Stomach (tissue), 9 donors: Measurements from ENCODE around the gene ARHGAP29. TPM values are rescaled to one million over a fixed set of nuclear protein-coding genes. Genes with fewer than 3 reads are reported as not detected.

Source experiments
- DNase-seq, 2 donors: peaks; one replicate each; pipeline versions ENCODE4 v3.0.0 to v3.0.0-alpha.2; 2013 to 2019
- H3K27ac ChIP-seq, 5 donors: fragments of 200-600 bp in 4 of 5; sonication (generic) in 4 of 5; one replicate each; pipeline ENCODE4 v1.5.1; 2013 to 2019; ENCODE audit warnings: mild to moderate bottlenecking in 1 of 5, moderate library complexity in 1 of 5
- H3K27me3 ChIP-seq, 3 donors: fragments of 200-600 bp; sonication (generic); one replicate each; pipeline ENCODE4 v1.5.1; 2017 to 2019; ENCODE audit warnings: mixed run types in 1 of 3
- H3K36me3 ChIP-seq, 4 donors: fragments of 200-600 bp; sonication (generic); 1 replicate in 3 of 4; 2 replicates in 1 of 4; pipeline ENCODE4 v1.5.1; 2016 to 2019
- H3K4me1 ChIP-seq, 4 donors: fragments of 200-600 bp; sonication (generic); one replicate each; pipeline ENCODE4 v1.5.1; 2016 to 2019
- H3K4me3 ChIP-seq, 4 donors: fragments of 200-600 bp; sonication (generic) in 3 of 4; one replicate each; pipeline ENCODE4 v1.5.1; 2016 to 2019; ENCODE audit warnings: mild to moderate bottlenecking in 1 of 4
- H3K9me3 ChIP-seq, 4 donors: fragments of 200-600 bp; sonication (generic); one replicate each; pipeline ENCODE4 v1.5.1; 2016 to 2019
- EP300 ChIP-seq: sonication (generic); formaldehyde crosslinking; IDR thresholded peaks from one replicate; pipeline ENCODE4 v1.6.1; 2017; ENCODE audit warnings: antibody characterized with exemption
- POLR2A ChIP-seq, 4 donors: fragments of 450-650 bp; IDR thresholded peaks; one replicate each; pipeline ENCODE4 v1.6.1; 2016; ENCODE audit warnings: antibody characterized with exemption in 4 of 4, control low read depth in 2 of 4, mild to moderate bottlenecking in 1 of 4, moderate library complexity in 1 of 4
- POLR2AphosphoS5 ChIP-seq, 3 donors: sonication (generic); formaldehyde crosslinking; IDR thresholded peaks; one replicate each; pipeline ENCODE4 v1.6.1; 2016; ENCODE audit warnings: antibody characterized with exemption in 3 of 3
- WGBS, 5 donors: extraction: QIAGEN DNeasy Blood & Tissue Kit in 3 of 5; methylation state at CpG; one replicate each; pipeline versions ENCODE4 v1.1.5 to v1.1.7; 2013 to 2018; 5-methylcytosine and 5-hydroxymethylcytosine counted together
- intact Hi-C: fragments of 100-400 bp; cut with DNase I; formaldehyde crosslinking; loops from one replicate; pipeline ENCODE4 v1.15.1; 2023; ENCODE audit warnings: low total_unique reads
- polyA plus RNA-seq, 3 donors: library from polyadenylated mRNA; stranded (reverse); fragments of 200-250 nt; gene quantifications; one replicate each; pipeline ENCODE4 v1.2.3, GENCODE V29; 2013
- total RNA-seq, 5 donors: library from RNA; depleted of rRNA; stranded (reverse); fragments of >200 nt; gene quantifications; one replicate each; pipeline versions ENCODE4 v1.1.0 to v1.2.3, GENCODE V29; 2014 to 2016
- TF ChIP-seq, protein P1 (sequence below), 7 experiments: fragments of 450-650 bp in 4 of 7; fragments of 200-600 bp in 3 of 7; sonication (generic) in 3 of 7; IDR thresholded peaks; one replicate each; pipeline ENCODE4 v1.5.1; 2016 to 2019; ENCODE audit warnings: antibody characterized with exemption in 7 of 7, control low read depth in 2 of 7, mild to moderate bottlenecking in 1 of 7
- donor health status: healthy with polysubstance abuse.
- donor health status: Bipolar disorder and iron deficiency.
- donor health status: healthy.

The ARHGAP29 gene
- total and polyA plus RNA-seq, 8 donors = 4.4 to 90.9 (median 17.6) TPM

DNA sequence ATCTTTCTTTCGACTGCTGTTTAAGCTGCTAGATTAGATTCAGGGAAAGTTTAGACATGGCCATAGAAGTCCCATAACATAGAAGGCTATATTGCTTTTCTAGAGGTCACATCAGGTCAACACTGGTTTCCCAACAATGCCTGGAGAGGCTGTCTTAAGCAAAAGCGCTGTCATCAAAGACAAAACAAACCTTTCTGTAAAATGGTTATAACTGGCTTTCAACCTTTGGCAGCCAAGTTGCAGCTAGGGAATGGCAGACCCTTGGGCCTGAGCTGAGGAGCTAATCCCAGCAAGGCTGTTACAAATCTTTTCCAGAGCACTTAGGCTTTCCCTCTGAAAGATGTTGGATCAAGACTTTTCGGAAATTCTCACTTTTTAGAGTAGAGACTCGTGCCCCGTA, 105.3 kb downstream of the ARHGAP29 start:
- no peak overlapping the region for H3K4me3 ChIP-seq
- H3K4me1 ChIP-seq = no peaks in the 10 kb centered on the region
- no peaks in the 10 kb centered on the region for H3K27me3 ChIP-seq
- no peaks in the 10 kb centered on the region for H3K36me3 ChIP-seq
- H3K9me3 ChIP-seq = peaks cover 0 to 11% (median 6%) of the 10 kb centered on the region in 4 donors
- TF ChIP-seq POLR2AphosphoS5 (IDR thresholded peaks at IDR 0.05) = no peak
- TF ChIP-seq, protein P1, sequence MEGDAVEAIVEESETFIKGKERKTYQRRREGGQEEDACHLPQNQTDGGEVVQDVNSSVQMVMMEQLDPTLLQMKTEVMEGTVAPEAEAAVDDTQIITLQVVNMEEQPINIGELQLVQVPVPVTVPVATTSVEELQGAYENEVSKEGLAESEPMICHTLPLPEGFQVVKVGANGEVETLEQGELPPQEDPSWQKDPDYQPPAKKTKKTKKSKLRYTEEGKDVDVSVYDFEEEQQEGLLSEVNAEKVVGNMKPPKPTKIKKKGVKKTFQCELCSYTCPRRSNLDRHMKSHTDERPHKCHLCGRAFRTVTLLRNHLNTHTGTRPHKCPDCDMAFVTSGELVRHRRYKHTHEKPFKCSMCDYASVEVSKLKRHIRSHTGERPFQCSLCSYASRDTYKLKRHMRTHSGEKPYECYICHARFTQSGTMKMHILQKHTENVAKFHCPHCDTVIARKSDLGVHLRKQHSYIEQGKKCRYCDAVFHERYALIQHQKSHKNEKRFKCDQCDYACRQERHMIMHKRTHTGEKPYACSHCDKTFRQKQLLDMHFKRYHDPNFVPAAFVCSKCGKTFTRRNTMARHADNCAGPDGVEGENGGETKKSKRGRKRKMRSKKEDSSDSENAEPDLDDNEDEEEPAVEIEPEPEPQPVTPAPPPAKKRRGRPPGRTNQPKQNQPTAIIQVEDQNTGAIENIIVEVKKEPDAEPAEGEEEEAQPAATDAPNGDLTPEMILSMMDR (IDR thresholded peaks at IDR 0.05) = no peak
- no peak for TF ChIP-seq EP300
- no peak for TF ChIP-seq POLR2A (IDR thresholded peaks at IDR 0.05)
- DNase-seq = no peak
- no peak overlapping the region for H3K27ac ChIP-seq
- intact Hi-C loops = no loop called here
- 89 to 93% (median 91%) methylated on average over 5 of the region's 5 CpGs for WGBS, 5 donors

DNA sequence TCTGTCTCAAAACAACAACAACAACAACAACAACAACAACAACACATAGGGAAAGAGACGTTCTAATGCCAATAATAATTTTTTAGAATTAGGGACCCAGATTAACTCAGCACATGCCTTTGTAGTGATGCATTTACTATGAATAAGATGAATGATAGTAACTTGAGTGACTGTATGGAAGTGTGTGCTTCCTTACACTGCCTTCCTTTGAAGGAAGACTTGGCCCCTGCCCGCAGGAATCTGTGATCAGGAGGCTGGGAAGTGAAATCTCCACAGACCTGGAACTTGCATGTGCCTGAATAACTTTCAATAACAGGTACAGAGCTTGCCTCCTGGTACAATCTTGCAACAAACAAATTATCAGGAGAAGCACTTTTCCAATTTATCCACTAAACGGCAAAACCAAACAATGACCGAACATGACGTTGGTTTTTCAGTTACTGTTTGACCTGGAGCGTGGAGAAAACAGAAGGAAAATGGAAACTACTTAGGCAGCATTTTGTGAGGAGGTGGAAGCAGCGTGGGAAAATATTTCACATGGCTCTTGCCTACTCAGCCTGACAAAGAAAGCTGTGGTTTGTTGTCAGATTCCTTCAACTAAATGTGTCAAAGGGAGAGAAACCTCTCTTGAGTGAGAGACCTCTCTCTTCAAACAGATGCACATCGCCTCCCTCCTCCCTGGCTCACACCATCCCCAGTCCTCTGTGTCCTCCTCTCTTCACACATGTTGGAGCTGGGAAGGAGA, 106.4 kb downstream of the ARHGAP29 start:
- WGBS, 5 donors = 60 to 67% (median 63%) methylated on average over 8 of the region's 8 CpGs
- no peak for TF ChIP-seq POLR2AphosphoS5 (IDR thresholded peaks at IDR 0.05)
- TF ChIP-seq, protein P1 (IDR thresholded peaks at IDR 0.05) = no peak
- no peak for TF ChIP-seq EP300
- no peak for TF ChIP-seq POLR2A (IDR thresholded peaks at IDR 0.05)

DNA sequence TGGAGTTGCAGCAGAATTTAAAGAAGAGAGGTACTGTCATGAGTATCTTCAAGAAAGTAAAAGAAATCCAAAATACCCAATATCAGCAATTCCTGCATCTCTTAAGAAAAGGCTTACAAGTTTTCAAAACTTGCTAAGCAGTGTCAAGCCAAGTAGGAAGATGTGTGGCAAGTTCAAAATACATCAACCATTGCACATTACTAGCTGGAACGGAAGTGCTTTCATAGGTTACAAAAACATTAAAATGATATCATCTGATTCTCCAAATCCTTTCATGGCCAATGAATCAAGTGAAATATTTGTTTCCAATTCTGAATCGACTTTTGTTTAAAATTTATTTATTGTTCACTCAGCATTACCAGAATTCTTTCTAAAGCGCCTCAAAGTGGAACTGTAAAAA, 110.7 kb downstream of the ARHGAP29 start:
- Histone ChIP-seq H3K4me3 (no peak overlapping the region), H3K27me3 (no peaks in the 10 kb centered on the region), H3K9me3 (no peaks in the 10 kb centered on the region), H3K4me1 (no peaks in the 10 kb centered on the region), H3K27ac (no peak overlapping the region), H3K36me3 (no peaks in the 10 kb centered on the region)
- no peak for DNase-seq
- intact Hi-C loops = no loop called here
- 72 to 88% (median 83%) methylated on average over 3 of the region's 3 CpGs for WGBS, 5 donors
- TF ChIP-seq POLR2AphosphoS5 (IDR thresholded peaks at IDR 0.05) (no peak), POLR2A (IDR thresholded peaks at IDR 0.05) (no peak), EP300 (no peak)
- TF ChIP-seq, protein P1 (IDR thresholded peaks at IDR 0.05) = no peak

More for the DNA sequence above, 106.4 kb downstream of the ARHGAP29 start:
- intact Hi-C loops = no loop called here
- Histone ChIP-seq H3K36me3 (no peaks in the 10 kb centered on the region), H3K27ac (no peak overlapping the region), H3K9me3 (peaks cover 0 to 11% (median 6%) of the 10 kb centered on the region in 4 donors), H3K4me3 (no peak overlapping the region), H3K4me1 (no peaks in the 10 kb centered on the region), H3K27me3 (no peaks in the 10 kb centered on the region)
- DNase-seq = no peak

DNA sequence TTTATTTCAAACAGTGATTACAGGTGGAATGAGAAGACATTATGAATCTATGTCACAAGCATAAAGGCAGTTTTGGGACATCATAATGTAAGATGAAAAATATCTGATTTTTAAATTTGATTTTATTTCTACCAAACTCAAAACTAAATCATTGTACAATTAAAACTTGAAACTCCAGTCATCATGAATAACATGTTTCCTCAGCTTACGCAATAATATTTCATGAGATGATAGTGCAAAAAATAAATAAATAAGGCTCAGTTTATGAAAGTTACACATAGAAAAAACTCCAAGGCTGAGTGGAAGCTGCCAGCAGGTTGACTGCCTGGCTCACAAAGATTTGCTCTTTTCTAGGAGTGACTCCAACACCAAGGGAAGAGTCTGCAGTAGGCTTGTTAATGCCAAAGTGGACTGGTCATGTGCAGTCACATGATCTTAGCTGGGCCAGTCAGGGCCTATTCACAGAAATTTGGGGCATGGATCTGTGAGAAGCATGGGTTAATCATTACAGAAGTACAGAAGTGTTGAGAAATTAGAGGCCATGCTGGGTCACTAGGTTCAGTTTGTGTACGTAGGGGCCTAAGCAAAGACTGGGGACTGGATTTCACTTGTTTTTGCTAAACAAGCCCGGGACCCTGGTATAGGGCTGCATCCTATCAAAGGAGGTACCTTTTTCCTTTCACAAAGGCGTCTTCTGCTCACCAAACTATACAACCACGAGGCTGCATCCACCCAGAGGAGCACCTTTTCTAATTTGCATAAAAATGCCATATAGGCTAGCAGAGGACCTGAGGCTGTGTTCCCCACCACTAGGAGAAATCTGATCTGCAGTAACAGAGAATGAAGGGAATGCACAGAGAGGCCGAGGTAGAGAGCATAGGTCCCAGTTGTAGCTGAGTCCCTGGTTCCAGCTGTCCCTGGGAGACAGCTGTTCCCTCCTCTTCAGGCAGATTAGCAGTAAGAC, 111.6 kb downstream of the ARHGAP29 start:
- no peaks in the 10 kb centered on the region for H3K4me1 ChIP-seq
- H3K27ac ChIP-seq = no peak overlapping the region
- no peak for DNase-seq
- no peaks in the 10 kb centered on the region for H3K9me3 ChIP-seq
- 44 to 52% (median 50%) methylated on average over 6 of the region's 6 CpGs for WGBS, 5 donors
- no peaks in the 10 kb centered on the region for H3K27me3 ChIP-seq
- intact Hi-C loops = no loop called here
- no peaks in the 10 kb centered on the region for H3K36me3 ChIP-seq
- no peak overlapping the region for H3K4me3 ChIP-seq
- TF ChIP-seq POLR2A (IDR thresholded peaks at IDR 0.05) (no peak), POLR2AphosphoS5 (IDR thresholded peaks at IDR 0.05) (no peak), EP300 (no peak)
- TF ChIP-seq, protein P1 (IDR thresholded peaks at IDR 0.05) = no peak
